GM18951 (cell line): ENCODE data around the gene SEC14L3.
"Not testable (repeated sequence)": the region's sequence is repeated elsewhere in the genome, so short reads cannot be mapped to it uniquely, and the experiment has no call there.

Experiments used
- POLR2A ChIP-seq: IDR thresholded peaks from 4 replicates; pipeline ENCODE4 v1.6.1; 2011; ENCODE audit warnings: mild to moderate bottlenecking; ENCODE audit not compliant: insufficient read length, insufficient read depth; ENCODE audit errors: extremely low read depth
- in situ Hi-C: fragments of 300-500 bp; cut with MboI; formaldehyde crosslinking; loops from one replicate; pipeline ENCODE4 v1.12.0; 2022; ENCODE audit warnings: low sequenced_read_pairs, mixed read lengths, inconsistent platforms; ENCODE audit not compliant: unreplicated experiment

SEC14L3 gene

DNA sequence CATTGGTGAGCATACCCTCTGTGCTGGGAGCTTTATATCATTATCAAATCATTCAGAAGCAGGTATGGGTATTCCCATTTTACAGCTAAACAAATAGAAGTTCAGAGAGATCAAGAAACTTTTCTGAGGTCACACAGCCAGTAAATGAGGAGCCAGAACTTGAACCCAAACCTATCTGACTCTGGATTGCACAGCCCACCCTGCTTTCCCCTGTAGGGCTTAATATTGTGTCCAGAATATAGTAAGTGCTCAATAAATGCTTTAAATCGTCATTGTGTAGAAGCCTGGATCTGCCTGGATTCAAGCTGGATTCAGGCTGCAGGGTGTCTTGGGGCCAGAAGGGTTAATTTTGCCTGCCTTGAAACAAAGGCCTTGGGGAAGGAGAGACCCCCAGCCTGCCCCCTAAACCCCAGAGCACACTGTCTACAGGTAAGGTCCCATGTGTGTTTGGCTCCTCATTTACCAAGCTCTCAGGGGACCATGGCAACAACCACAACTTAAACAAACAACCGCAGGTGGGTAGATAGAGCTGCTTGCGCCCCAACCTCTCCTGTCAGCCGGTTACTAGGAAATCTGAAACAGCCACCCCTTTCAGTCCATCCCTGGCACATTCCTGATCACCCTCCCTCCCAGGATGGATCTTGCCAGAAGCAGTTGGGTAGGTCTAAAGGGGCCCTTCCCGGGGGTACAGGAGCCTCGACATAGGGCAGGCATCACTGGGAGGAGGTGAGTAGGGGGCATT, 3.0 kb upstream of the SEC14L3 start:
- in situ Hi-C loops, result loop anchor here (25.0 kb wide), 1 partner anchor 363 kb away; no protein-coding TSS in a partner anchor
- no peak for TF ChIP-seq POLR2A

- TF ChIP-seq POLR2A, result no peak
- in situ Hi-C loops, result no loop called here
These were observed 2.3 kb upstream of the SEC14L3 start for GRCh38 chr22:30474121-30474520.

DNA sequence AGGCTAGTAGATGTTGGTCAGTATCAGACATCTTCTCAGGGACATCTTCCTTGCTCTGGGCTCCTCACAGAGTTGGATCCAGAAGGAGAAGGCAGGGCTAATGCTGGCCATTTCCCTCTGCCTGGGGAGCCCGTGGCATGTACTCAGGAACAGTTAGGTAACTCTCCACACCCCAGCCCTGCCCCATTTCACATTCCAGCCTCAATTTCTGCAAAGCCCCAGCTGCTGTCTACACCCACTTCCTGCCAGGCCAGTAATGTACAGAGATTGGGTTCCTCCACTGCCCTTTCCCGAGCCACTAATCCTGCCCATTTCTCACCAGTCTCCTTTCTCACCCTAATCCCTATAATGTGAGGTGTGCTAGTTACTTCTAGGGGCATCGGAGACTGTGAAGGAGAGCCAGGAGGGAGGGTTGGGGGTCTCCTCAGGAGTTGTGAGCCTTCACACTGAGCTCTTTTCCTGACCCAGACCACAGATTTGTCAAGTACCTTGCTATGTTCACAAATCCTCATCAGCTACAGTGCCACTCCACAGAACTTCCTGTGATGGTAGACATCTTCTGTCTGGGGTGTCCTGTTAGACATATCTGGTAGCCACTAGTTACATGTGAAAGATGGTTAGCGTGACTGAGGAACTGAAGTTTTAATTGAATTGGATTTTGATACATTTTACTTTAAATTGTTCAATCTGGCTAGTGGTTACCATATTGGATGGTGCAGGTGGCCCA, 1.3 kb upstream of the SEC14L3 start:
- TF ChIP-seq POLR2A, result no peak
- in situ Hi-C loops, result no loop called here

- no peak for TF ChIP-seq POLR2A
- in situ Hi-C loops, result no loop called here
These were observed 1.2 kb downstream of the SEC14L3 start for GRCh38 chr22:30470655-30471054.

- in situ Hi-C loops, result no loop called here
- TF ChIP-seq POLR2A, result no peak
These were observed 2.7 kb downstream of the SEC14L3 start for GRCh38 chr22:30469165-30469564.

- in situ Hi-C loops, result not testable (repeated sequence)
These were observed 11.3 kb downstream of the SEC14L3 start for GRCh38 chr22:30460555-30460954.

GRCh38 chr22:30460147-30460546, 11.7 kb downstream of the SEC14L3 start:
- no peak for TF ChIP-seq POLR2A
- in situ Hi-C loops, result no loop called here

DNA sequence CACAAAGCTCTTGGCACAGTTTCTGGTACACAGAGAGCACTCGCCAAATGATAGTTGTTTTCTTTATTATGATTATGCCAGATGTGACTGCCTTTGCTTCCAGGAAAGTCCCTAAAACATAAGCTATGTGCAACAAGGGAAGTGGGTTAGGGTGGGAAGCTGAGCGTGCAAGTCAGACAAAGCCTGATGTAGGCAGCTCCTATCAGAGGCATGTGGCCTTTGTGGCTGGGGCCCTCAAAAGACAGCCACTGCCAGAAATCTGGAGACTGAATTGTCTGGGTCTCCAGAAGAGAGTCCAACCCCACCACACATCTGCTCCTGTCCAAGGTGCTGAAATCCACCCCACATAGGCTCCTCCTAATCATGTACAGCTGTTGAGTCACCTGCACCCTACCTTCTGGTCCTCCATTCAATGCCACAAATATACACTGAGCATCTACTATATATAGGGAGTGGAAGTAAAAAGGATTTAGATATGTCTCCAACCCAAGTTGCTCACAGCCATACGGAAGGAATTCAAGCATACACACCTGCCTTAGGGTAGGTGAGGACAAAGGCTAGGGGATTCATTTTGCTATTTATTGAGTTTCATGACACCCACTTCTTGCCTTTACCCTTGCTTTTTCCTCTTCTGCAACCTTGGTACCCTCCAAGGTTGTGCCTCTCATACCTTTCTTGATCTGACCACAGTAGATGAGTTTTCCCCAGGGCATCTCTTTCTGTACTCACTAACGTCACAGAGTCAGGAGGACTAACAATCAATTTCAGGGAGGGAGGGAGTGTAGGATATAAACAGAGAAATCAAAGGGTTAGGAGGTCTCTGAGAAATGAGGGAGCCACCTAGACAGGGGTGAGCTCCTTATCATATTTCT, 12.4 kb downstream of the SEC14L3 start:
- in situ Hi-C loops, result no loop called here
- no peak for TF ChIP-seq POLR2A

- in situ Hi-C loops, result no loop called here
- no peak for TF ChIP-seq POLR2A
These were observed 13.8 kb downstream of the SEC14L3 start for GRCh38 chr22:30457981-30458380.

- TF ChIP-seq POLR2A, result no peak
- in situ Hi-C loops, result no loop called here
These were observed 16.6 kb downstream of the SEC14L3 start for GRCh38 chr22:30455075-30455840.

GRCh38 chr22:30453731-30454510, 17.9 kb downstream of the SEC14L3 start:
- in situ Hi-C loops, result no loop called here
- no peak for TF ChIP-seq POLR2A

DNA sequence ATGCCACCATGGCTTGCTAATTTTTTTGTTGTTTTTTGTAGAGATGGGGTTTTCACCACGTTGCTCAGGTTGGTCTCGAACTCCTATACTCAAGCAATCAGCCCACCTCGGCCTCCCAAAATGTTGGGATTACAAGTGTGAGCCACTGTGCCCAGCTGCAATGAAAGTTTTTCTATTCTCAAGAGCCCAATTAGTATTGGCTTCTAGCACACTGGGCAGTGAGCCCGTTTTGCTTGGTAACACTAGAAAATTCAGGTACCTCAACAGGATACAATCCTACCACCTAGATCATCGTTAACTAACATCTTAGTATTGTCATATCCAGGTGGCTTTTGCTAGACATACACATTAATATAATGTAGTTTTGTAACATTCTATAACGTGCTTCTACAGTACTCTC, 19.0 kb downstream of the SEC14L3 start:
- in situ Hi-C loops, result no loop called here
- TF ChIP-seq POLR2A, result no peak

- in situ Hi-C loops, result not testable (repeated sequence)
These were observed 20.3 kb downstream of the SEC14L3 start for GRCh38 chr22:30451488-30451887.
